OCI-LY1 (cell line): ENCODE data around the gene C19orf53.
A peak's percentile ranks its signal among the peaks of the same experiment; 100 is the strongest.
"Not testable (repeated sequence)": the region's sequence is repeated elsewhere in the genome, so short reads cannot be mapped to it uniquely, and the experiment has no call there.

Source experiments
- H2AFZ ChIP-seq: fragments of 200-600 bp; sonication (generic), shearing (Covaris generic); 2 replicates; pipeline ENCODE4 v1.6.0; 2014; ENCODE audit warnings: antibody characterized with exemption, mild to moderate bottlenecking, low read length
- H3F3A ChIP-seq: fragments of 200-600 bp; sonication (generic), shearing (Covaris generic); 2 replicates; pipeline ENCODE4 v1.6.0; 2014; ENCODE audit warnings: mild to moderate bottlenecking, antibody characterized with exemption, low read length, moderate library complexity; ENCODE audit not compliant: insufficient read depth
- H3K27ac ChIP-seq: fragments of 200-600 bp; sonication (generic); 2 replicates; pipeline ENCODE4 v1.5.1; 2014; ENCODE audit warnings: low read length, mixed run types, mild to moderate bottlenecking, low read depth; ENCODE audit not compliant: poor library complexity, severe bottlenecking
- H3K27me3 ChIP-seq: fragments of 200-600 bp; sonication (generic); 2 replicates; pipeline ENCODE4 v1.6.0; 2014; ENCODE audit warnings: antibody characterized with exemption, mild to moderate bottlenecking, low read length, moderate library complexity; ENCODE audit not compliant: insufficient read depth
- H3K36me3 ChIP-seq: fragments of 200-600 bp; sonication (generic); 2 replicates; pipeline ENCODE4 v1.6.1; 2014; ENCODE audit warnings: mild to moderate bottlenecking, antibody characterized with exemption, low read length, moderate library complexity, mixed read lengths; ENCODE audit not compliant: insufficient read depth
- H3K4me1 ChIP-seq: fragments of 200-600 bp; sonication (generic); 2 replicates; pipeline ENCODE4 v1.5.1; 2014; ENCODE audit warnings: mild to moderate bottlenecking, low read length, moderate library complexity; ENCODE audit not compliant: insufficient read depth, severe bottlenecking
- H3K4me2 ChIP-seq: fragments of 200-600 bp; sonication (generic), shearing (Covaris generic); 2 replicates; pipeline ENCODE4 v1.6.1; 2014; ENCODE audit warnings: low read length
- H3K4me3 ChIP-seq: fragments of 200-600 bp; sonication (generic); 2 replicates; pipeline ENCODE4 v1.5.1; 2014; ENCODE audit warnings: low read length, low read depth, mild to moderate bottlenecking, mixed read lengths; ENCODE audit not compliant: poor library complexity, severe bottlenecking
- H3K79me2 ChIP-seq: fragments of 200-600 bp; shearing (Covaris generic); 2 replicates; pipeline ENCODE4 v1.6.1; 2016; ENCODE audit warnings: mixed run types, low read length, mixed read lengths; ENCODE audit not compliant: insufficient read depth
- H3K9ac ChIP-seq: fragments of 200-600 bp; sonication (generic), shearing (Covaris generic); 2 replicates; pipeline ENCODE4 v1.6.1; 2014; ENCODE audit warnings: mild to moderate bottlenecking, low read length, mixed read lengths
- H3K9me2 ChIP-seq: fragments of 200-600 bp; sonication (generic), shearing (Covaris generic); 2 replicates; pipeline ENCODE4 v1.6.1; 2014; ENCODE audit warnings: low read depth, mild to moderate bottlenecking, low read length, mixed read lengths
- H3K9me3 ChIP-seq: fragments of 200-600 bp; shearing (Covaris generic); 2 replicates; pipeline ENCODE4 v1.6.1; 2014; ENCODE audit warnings: low read length, mixed read lengths
- H4K20me1 ChIP-seq: fragments of 200-600 bp; sonication (generic), shearing (Covaris generic); 2 replicates; pipeline ENCODE4 v1.6.0; 2016; ENCODE audit warnings: mild to moderate bottlenecking, low read length; ENCODE audit not compliant: insufficient read depth
- EZH2 ChIP-seq: fragments of 200-600 bp; sonication (generic), shearing (Covaris generic); IDR thresholded peaks from 2 replicates; pipeline ENCODE4 v1.8.0; 2017; ENCODE audit warnings: borderline replicate concordance, mixed run types, mild to moderate bottlenecking, antibody characterized with exemption, low read length, moderate library complexity, mixed read lengths
- TF ChIP-seq, protein P1 (sequence below): fragments of 200-600 bp; sonication (generic), shearing (Covaris generic); IDR thresholded peaks from 2 replicates; pipeline ENCODE4 v1.5.1; 2017; ENCODE audit warnings: mild to moderate bottlenecking, antibody characterized with exemption, low read length, moderate library complexity, mixed read lengths

The C19orf53 gene

DNA sequence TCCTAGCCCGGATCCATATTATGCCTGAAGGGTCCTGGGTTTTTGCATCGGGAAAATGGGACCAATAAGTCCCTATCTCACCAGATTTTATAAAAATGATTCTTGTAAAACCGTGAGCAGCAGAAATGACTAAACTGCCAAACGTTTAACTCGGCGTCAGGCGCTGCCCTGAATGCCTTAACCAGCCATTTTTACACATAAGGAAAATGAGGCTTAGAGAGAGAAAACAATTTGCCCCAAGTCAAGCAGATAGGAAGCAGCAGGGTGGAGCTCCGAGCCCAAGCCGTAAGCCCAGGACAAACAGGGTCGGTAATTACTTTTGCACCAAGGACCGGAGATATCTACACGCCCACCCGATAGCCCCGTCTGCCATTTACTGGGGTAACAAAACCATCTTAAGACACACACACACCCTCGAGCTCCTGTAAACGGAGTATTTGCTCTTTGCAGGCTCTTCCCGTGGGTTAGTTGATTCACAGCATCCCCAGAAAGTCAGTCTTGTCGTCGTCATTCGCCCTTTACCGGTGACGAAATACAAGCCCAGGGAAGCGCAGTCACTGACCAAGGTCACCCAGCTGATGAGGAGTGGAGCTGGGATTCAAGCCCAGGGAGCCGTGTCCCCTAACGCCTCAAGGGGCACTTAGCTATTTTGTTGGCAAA is 26.0 kb upstream of the C19orf53 start:
- peak overlapping the region; percentile 87 for H3K4me3 ChIP-seq

DNA sequence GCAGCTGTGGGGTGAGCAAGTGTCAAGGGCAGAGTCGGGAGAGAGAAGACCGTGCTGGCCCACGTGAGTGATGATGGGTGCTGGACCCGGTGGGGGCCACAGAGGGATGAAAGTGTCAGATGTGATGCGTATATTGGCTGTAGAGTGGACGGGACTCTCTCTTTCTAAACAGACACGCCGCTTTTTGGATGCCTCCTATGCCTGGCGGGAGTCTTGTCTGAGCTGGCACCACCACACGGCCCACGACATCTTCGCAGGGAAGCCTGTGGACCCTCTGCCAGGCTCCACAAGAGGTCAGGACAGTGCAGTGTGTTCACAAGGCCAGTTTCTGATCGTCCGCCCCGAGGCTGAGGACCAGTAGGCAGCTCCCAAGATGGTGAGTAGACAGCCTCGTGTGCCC is 22.8 kb upstream of the C19orf53 start:
- H3K27ac ChIP-seq: no peak overlapping the region
- H4K20me1 ChIP-seq: no peaks in the 10 kb centered on the region
- H3F3A ChIP-seq: no peaks in the 10 kb centered on the region
- H3K36me3 ChIP-seq: peaks cover 34% of the 10 kb centered on the region
- TF ChIP-seq, protein P1, sequence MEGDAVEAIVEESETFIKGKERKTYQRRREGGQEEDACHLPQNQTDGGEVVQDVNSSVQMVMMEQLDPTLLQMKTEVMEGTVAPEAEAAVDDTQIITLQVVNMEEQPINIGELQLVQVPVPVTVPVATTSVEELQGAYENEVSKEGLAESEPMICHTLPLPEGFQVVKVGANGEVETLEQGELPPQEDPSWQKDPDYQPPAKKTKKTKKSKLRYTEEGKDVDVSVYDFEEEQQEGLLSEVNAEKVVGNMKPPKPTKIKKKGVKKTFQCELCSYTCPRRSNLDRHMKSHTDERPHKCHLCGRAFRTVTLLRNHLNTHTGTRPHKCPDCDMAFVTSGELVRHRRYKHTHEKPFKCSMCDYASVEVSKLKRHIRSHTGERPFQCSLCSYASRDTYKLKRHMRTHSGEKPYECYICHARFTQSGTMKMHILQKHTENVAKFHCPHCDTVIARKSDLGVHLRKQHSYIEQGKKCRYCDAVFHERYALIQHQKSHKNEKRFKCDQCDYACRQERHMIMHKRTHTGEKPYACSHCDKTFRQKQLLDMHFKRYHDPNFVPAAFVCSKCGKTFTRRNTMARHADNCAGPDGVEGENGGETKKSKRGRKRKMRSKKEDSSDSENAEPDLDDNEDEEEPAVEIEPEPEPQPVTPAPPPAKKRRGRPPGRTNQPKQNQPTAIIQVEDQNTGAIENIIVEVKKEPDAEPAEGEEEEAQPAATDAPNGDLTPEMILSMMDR: no peak
- TF ChIP-seq EZH2: no peak
- H3K27me3 ChIP-seq: no peaks in the 10 kb centered on the region
- H3K4me1 ChIP-seq: peaks cover 13% of the 10 kb centered on the region
- no peaks in the 10 kb centered on the region for H3K9me2 ChIP-seq
- no peak overlapping the region for H3K4me3 ChIP-seq
- H3K4me2 ChIP-seq: no peak overlapping the region
- no peak overlapping the region for H2AFZ ChIP-seq
- no peaks in the 10 kb centered on the region for H3K9me3 ChIP-seq
- no peaks in the 10 kb centered on the region for H3K79me2 ChIP-seq
- H3K9ac ChIP-seq: no peak overlapping the region

More for the DNA sequence above, 26.0 kb upstream of the C19orf53 start:
- no peak overlapping the region for H2AFZ ChIP-seq
- H3K27me3 ChIP-seq: no peaks in the 10 kb centered on the region
- H3K9ac ChIP-seq: peak overlapping the region; percentile 94
- H3K4me1 ChIP-seq: peaks cover 13% of the 10 kb centered on the region
- H3K9me3 ChIP-seq: no peaks in the 10 kb centered on the region
- H3K36me3 ChIP-seq: peaks cover 12% of the 10 kb centered on the region
- H3K27ac ChIP-seq: peak overlapping the region; percentile 46
- TF ChIP-seq EZH2: no peak
- TF ChIP-seq, protein P1: no peak
- peak overlapping the region; percentile 93 for H3K4me2 ChIP-seq
- no peaks in the 10 kb centered on the region for H4K20me1 ChIP-seq
- no peaks in the 10 kb centered on the region for H3K9me2 ChIP-seq
- H3K79me2 ChIP-seq: no peaks in the 10 kb centered on the region
- H3F3A ChIP-seq: no peaks in the 10 kb centered on the region

DNA sequence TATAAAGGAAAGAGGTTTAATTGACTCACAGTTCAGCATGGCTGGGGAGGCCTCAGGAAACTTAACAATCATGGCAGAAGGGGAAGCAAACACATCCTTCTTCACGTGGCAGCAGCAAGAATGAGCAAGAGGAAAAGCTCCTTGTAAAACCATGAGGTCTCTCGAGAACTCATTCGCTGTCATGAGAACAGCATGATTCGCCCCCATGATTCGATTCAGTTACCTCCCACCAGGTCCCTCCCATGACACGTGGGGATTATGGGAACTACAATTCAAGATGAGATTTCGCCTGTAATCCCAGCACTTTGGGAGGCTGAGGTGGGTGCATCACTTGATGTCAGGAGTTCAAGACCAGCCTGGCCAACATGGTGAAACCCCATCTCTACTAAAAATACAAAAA is 20.6 kb upstream of the C19orf53 start:
- not testable (repeated sequence) for H3K79me2 ChIP-seq, H2AFZ ChIP-seq, H3F3A ChIP-seq, H3K4me3 ChIP-seq, H3K27me3 ChIP-seq, H3K9me3 ChIP-seq, H3K4me1 ChIP-seq, H4K20me1 ChIP-seq, H3K9me2 ChIP-seq, H3K27ac ChIP-seq, H3K4me2 ChIP-seq, H3K9ac ChIP-seq
- peaks cover 54% of the 10 kb centered on the region for H3K36me3 ChIP-seq

DNA sequence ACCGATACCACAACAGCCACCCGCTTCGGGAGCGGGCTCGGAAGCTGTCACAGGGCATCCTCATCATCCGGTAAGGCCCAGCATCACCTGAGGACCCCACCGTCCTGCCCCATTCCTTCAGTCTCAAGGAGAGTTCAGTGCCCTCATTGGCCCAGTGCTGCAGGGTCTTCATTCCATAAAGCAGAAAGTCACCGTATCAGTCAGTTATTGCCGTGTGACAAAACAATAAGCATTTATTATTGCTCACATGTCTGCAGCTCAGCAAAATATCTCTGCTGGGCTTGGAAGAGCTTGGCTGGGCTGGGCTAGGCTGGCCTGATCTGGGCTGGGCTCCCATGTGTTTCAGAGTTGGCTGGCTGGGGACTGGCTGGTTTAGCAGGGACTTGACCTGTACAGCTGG is 18.0 kb upstream of the C19orf53 start:
- no peaks in the 10 kb centered on the region for H3K9me3 ChIP-seq
- no peaks in the 10 kb centered on the region for H3F3A ChIP-seq
- no peaks in the 10 kb centered on the region for H3K9me2 ChIP-seq
- H3K4me3 ChIP-seq: no peak overlapping the region
- H3K4me2 ChIP-seq: no peak overlapping the region
- H2AFZ ChIP-seq: no peak overlapping the region
- H3K4me1 ChIP-seq: no peaks in the 10 kb centered on the region
- H3K27me3 ChIP-seq: no peaks in the 10 kb centered on the region
- no peak overlapping the region for H3K27ac ChIP-seq
- no peak overlapping the region for H3K9ac ChIP-seq
- no peaks in the 10 kb centered on the region for H4K20me1 ChIP-seq
- TF ChIP-seq EZH2: no peak
- TF ChIP-seq, protein P1: no peak
- H3K36me3 ChIP-seq: peaks cover 60% of the 10 kb centered on the region
- H3K79me2 ChIP-seq: no peaks in the 10 kb centered on the region
